Tibial artery (tissue), 4 donors: ENCODE measurements around the gene AGBL1.

ENCODE experiments used
- DNase-seq, 2 donors: peaks; one replicate each; pipeline ENCODE4 v3.0.0-alpha.2; 2019
- H3K27ac ChIP-seq, 2 donors: fragments of 200-600 bp; sonication (generic) in 1 of 2; 1 replicate in 1 of 2; 2 replicates in 1 of 2; pipeline ENCODE4 v1.5.1; 2018 to 2019; ENCODE audit warnings: mild to moderate bottlenecking in 1 of 2
- H3K27me3 ChIP-seq, 2 donors: fragments of 200-600 bp; sonication (generic) in 1 of 2; one replicate each; pipeline versions ENCODE4 v1.5.1 to v1.6.0; 2016 to 2019
- H3K36me3 ChIP-seq, 3 donors: fragments of 200-600 bp; sonication (generic) in 2 of 3; one replicate each; pipeline ENCODE4 v1.5.1; 2016 to 2019; ENCODE audit warnings: mild to moderate bottlenecking in 2 of 3
- H3K4me1 ChIP-seq, 4 donors: fragments of 200-600 bp; sonication (generic) in 2 of 4; 1 replicate in 3 of 4; 2 replicates in 1 of 4; pipeline ENCODE4 v1.5.1; 2016 to 2019
- H3K4me3 ChIP-seq, 2 donors: fragments of 200-600 bp; sonication (generic) in 1 of 2; 1 replicate in 1 of 2; 2 replicates in 1 of 2; pipeline ENCODE4 v1.5.1; 2018 to 2019; ENCODE audit warnings: mild to moderate bottlenecking in 2 of 2
- H3K9me3 ChIP-seq, 3 donors: fragments of 200-600 bp; sonication (generic) in 1 of 3; one replicate each; pipeline ENCODE4 v1.5.1; 2016 to 2019
- CTCF ChIP-seq, 2 experiments: fragments of 200-600 bp in 1 of 2; fragments of 450-650 bp in 1 of 2; IDR thresholded peaks; one replicate each; pipeline ENCODE4 v1.5.1; 2017 to 2019; ENCODE audit warnings: antibody characterized with exemption in 2 of 2, mild to moderate bottlenecking in 1 of 2, moderate library complexity in 1 of 2
- intact Hi-C: fragments of 100-400 bp; cut with DNase I; formaldehyde crosslinking; loops from one replicate; pipeline ENCODE4 v1.15.0; 2023; ENCODE audit warnings: low total_unique reads

The AGBL1 gene

DNA sequence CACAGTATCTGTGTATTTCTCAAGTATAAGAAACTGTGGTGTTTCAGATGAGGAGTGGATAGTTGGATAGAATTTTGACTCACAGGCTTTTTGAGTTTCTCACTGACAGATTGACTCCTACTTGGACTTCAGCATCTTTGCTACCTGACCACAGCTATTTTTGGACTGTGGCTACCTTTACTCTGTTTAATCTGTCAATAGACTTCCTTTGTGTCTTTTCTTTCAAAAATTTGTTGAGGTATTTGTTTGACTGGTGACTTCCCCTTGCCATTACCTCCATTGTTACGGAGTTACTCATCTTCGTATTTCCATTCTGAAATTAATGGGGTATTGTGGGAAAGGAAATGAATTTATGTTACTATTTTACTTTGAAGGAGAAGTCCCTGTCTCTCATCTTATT lies 123.8 kb downstream of the AGBL1 start:
- Histone ChIP-seq H3K9me3 (no peaks in the 10 kb centered on the region), H3K4me3 (no peak overlapping the region)
- intact Hi-C loops: no loop called here

DNA sequence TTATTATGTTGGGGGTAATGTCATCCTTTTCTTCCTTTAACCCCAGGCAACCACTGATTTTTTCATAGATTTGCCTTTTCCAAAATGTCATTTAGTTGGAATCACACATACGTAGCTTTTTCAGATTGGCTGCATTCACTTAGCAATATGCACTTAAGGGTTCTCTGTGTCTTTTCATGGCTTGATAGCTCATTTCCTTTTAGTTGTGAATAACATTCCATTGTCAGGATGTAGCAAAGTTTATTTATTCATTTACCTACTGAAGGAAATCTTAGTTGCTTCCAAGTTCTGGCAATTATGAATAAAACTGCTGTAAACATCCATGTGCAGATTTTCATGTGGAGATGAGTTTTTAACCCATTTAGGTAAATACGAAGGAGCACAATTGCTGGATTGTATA lies 125.4 kb downstream of the AGBL1 start:
- Histone ChIP-seq H3K9me3 (no peaks in the 10 kb centered on the region), H3K4me1 (no peaks in the 10 kb centered on the region), H3K27me3 (no peaks in the 10 kb centered on the region), H3K36me3 (no peaks in the 10 kb centered on the region), H3K4me3 (no peak overlapping the region), H3K27ac (no peak overlapping the region)
- no peak for TF ChIP-seq CTCF (IDR thresholded peaks at IDR 0.05)
- DNase-seq: no peak
- intact Hi-C loops: no loop called here

More for the DNA sequence above, 123.8 kb downstream of the AGBL1 start:
- TF ChIP-seq CTCF (IDR thresholded peaks at IDR 0.05): no peak
- H3K4me1 ChIP-seq: no peaks in the 10 kb centered on the region
- H3K36me3 ChIP-seq: no peaks in the 10 kb centered on the region
- H3K27me3 ChIP-seq: no peaks in the 10 kb centered on the region
- no peak for DNase-seq
- H3K27ac ChIP-seq: no peak overlapping the region

GRCh38 chr15:86213420-86213819 lies 133.7 kb downstream of the AGBL1 start:
- intact Hi-C loops: no loop called here
- H3K4me1 ChIP-seq: no peaks in the 10 kb centered on the region
- no peaks in the 10 kb centered on the region for H3K27me3 ChIP-seq
- H3K36me3 ChIP-seq: no peaks in the 10 kb centered on the region
- H3K4me3 ChIP-seq: no peak overlapping the region
- DNase-seq: no peak
- H3K27ac ChIP-seq: no peak overlapping the region
- no peak for TF ChIP-seq CTCF (IDR thresholded peaks at IDR 0.05)
- peaks cover 0 to 7% (median 6%) of the 10 kb centered on the region in 3 donors for H3K9me3 ChIP-seq

GRCh38 chr15:86213888-86214287 lies 134.2 kb downstream of the AGBL1 start:
- no peaks in the 10 kb centered on the region for H3K4me1 ChIP-seq

DNA sequence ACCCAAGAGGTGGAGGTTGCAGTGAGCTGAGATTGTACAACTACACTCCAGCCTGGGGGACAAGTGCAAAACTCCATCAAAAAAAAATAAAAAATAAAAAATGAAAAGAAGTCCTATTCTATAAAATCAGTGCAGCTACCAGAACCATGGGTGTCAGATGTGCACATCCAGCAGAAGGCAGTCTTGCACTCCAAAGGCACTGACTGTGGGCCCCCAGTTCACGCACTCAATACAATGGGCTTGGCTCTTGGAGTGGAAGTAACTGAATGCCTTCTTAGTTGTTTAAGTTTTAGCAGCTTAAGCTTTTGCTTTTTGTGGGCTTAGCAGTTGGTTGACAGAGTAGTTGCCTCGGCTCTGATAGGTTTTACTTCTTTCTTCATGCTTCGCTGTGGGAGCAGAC lies 141.4 kb downstream of the AGBL1 start:
- Histone ChIP-seq H3K27me3 (no peaks in the 10 kb centered on the region), H3K9me3 (peaks cover 0 to 6% (median 0%) of the 10 kb centered on the region in 3 donors), H3K4me1 (no peaks in the 10 kb centered on the region), H3K36me3 (no peaks in the 10 kb centered on the region), H3K27ac (no peak overlapping the region), H3K4me3 (no peak overlapping the region)
- intact Hi-C loops: no loop called here
- no peak for TF ChIP-seq CTCF (IDR thresholded peaks at IDR 0.05)
- no peak for DNase-seq

More at GRCh38 chr15:86213888-86214287, 134.2 kb downstream of the AGBL1 start:
- Histone ChIP-seq H3K36me3 (no peaks in the 10 kb centered on the region), H3K9me3 (peaks cover 0 to 7% (median 6%) of the 10 kb centered on the region in 3 donors), H3K27me3 (no peaks in the 10 kb centered on the region), H3K27ac (no peak overlapping the region), H3K4me3 (no peak overlapping the region)
- intact Hi-C loops: no loop called here
- DNase-seq: no peak
- TF ChIP-seq CTCF (IDR thresholded peaks at IDR 0.05): no peak

DNA sequence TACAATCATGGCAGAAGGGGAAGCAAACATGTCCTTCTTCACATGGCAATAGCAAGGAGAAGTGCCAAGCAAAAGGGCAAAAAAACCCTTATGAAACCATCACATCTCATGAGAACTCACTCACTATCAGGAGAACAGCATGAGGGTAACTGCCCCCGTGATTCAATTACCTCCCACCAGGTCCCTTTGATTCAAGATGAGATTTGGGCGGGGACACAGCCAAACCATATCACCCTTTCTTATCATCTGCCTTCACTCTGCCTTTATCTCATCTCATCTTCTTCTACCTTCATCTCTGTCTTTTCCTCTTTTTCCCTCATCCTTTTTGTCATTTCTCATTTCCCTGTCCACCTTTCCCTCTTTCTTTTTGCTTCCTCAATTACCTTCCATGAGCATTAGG lies 149.6 kb downstream of the AGBL1 start:
- Histone ChIP-seq H3K4me3 (no peak overlapping the region), H3K9me3 (no peaks in the 10 kb centered on the region), H3K27ac (no peak overlapping the region), H3K36me3 (no peaks in the 10 kb centered on the region), H3K4me1 (no peaks in the 10 kb centered on the region), H3K27me3 (peaks cover 0 to 19% of the 10 kb centered on the region in 2 donors)
- DNase-seq: no peak
- TF ChIP-seq CTCF (IDR thresholded peaks at IDR 0.05): no peak
- intact Hi-C loops: no loop called here
